T follicular helper cell (primary cell): ENCODE data around the gene EHMT1.
"Not testable (repeated sequence)": the region's sequence is repeated elsewhere in the genome, so short reads cannot be mapped to it uniquely, and the experiment has no call there.

Experiments
- DNase-seq: peaks from one replicate; pipeline ENCODE4 v3.0.0-alpha.2; 2020; ENCODE audit warnings: low read depth

EHMT1 gene

GRCh38 chr9:137590469-137591383, 28.1 kb upstream of the EHMT1 start, which contains the start of gene ZMYND19:
Gene ZMYND19 (minus strand): TSS chr9:137590512. CDS start chr9:137590263, 249 bp downstream.
- DNase-seq, result peak; percentile 85

DNA sequence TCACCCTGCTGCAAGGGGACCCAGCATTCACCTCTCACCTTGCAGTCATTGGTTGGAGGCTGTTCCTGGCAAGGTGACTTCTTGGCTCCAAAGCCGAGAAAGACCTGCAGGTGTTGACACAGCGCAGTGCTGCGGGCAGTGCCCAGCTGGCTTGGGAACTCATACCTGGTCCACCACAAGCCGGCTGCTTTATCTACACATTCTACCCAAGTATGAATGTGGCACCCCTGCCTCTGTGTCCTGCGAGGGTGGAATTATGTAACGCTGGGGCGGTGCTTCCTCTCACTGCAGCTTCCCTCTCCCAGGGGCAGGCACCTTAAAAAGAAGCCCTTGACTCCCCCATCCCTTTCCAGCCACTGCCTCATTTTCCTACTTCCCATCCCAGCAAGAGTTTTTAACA, 26.0 kb upstream of the EHMT1 start:
- DNase-seq, result no peak

DNA sequence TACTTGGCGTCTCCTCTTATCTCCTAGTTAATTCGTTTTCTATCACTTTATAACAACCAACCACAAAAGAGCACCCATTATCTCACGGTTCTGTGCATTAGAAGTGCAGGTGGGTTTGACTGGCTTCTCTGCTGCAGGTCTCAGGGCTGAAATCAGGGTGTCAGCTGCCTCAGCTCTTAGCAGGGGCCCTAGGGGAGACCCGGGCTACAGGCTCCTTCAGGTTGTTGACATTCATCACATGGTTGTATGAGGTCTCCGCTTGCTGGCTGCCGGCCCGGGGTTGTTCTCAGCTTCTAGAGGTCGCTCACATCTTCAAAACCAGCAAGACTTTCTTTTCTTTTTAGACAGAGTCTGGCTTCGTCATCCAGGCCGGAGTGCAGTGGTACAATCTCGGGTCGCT, 25.6 kb upstream of the EHMT1 start:
- DNase-seq, result no peak

GRCh38 chr9:137596577-137596976, 22.2 kb upstream of the EHMT1 start:
- not testable (repeated sequence) for DNase-seq

GRCh38 chr9:137598943-137599342, 19.9 kb upstream of the EHMT1 start:
- no peak for DNase-seq

DNA sequence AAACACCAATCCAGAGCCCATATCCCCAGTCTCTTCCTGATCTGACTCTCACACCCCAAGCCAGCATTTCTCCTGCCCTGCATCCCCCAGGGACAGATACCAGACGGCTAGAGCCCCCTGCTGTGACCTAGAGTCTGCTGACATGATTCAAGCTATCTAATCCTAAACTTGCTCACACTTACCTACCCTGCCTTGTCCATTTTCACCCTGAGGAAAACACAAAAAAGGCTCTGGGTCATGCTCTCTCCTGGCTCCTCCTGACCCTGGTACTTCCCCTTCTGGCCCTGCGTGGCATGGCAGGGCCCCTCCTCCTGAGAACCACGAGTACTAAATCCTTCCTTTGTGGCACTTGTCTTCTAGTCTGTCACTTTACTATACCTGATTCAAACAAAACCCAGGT, 16.1 kb upstream of the EHMT1 start:
- no peak for DNase-seq

DNA sequence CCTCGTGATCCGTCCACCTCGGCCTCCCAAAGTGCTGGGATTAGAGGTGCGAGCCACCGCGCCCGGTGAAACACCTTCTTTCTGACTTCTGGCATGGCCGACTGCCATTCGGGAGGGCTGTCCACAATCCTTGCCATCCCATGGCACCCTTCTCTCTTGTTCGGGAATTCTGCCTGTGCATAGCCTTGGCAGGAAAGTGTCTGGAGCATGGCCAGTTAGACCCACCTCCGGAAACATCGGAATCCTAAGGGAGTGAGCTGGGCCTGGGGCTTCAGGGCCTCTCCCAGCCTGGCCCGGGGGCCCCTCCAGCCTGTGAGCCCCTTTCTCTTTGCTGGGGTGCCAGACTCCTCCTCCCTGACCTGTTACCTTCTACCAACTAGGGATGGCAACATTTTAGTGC, 14.9 kb upstream of the EHMT1 start:
- no peak for DNase-seq

- no peak for DNase-seq
Measured at GRCh38 chr9:137604345-137605086, 14.3 kb upstream of the EHMT1 start.

GRCh38 chr9:137605121-137606004, 13.4 kb upstream of the EHMT1 start, which contains the start of gene ARRDC1:
Gene ARRDC1 (plus strand): TSS chr9:137605686. CDS start chr9:137605718, 32 bp downstream.
- DNase-seq, result peak; percentile 90

DNA sequence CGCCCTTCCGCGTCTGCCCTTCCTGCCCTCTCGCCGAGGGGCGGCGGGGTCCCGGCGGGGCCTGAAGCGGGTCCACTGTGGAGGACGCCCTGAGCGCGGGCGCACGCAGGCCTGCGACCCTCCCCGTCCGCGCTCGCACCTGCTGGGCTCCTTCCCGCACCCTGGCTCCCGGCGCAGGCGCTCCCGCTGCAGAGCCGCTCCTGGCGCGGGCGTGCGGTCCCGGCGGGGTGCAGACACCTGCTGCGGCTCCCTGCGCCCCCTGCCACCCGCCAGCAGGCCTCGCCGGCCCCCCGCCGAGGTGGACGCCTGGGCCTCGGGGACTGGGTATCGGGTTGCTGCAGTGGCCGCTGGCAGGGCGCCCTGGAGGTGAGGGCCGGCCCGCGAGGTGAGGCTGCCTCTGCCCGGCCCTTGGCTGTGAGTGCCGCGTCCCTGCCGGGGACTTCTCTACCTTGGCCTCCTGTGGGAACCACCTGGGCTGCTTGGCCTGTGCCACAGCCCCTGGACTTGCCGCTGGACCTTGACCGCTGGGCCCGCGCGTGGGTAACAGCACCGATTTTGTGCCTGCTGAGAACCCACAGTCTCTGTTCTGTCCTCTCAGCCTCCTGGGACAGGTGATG, 12.7 kb upstream of the EHMT1 start:
- no peak for DNase-seq

GRCh38 chr9:137606734-137607138, 12.1 kb upstream of the EHMT1 start:
- no peak for DNase-seq

- no peak for DNase-seq
Measured at GRCh38 chr9:137607141-137607857, 11.5 kb upstream of the EHMT1 start.

- DNase-seq, result no peak
Measured at GRCh38 chr9:137610944-137611343, 7.9 kb upstream of the EHMT1 start.

DNA sequence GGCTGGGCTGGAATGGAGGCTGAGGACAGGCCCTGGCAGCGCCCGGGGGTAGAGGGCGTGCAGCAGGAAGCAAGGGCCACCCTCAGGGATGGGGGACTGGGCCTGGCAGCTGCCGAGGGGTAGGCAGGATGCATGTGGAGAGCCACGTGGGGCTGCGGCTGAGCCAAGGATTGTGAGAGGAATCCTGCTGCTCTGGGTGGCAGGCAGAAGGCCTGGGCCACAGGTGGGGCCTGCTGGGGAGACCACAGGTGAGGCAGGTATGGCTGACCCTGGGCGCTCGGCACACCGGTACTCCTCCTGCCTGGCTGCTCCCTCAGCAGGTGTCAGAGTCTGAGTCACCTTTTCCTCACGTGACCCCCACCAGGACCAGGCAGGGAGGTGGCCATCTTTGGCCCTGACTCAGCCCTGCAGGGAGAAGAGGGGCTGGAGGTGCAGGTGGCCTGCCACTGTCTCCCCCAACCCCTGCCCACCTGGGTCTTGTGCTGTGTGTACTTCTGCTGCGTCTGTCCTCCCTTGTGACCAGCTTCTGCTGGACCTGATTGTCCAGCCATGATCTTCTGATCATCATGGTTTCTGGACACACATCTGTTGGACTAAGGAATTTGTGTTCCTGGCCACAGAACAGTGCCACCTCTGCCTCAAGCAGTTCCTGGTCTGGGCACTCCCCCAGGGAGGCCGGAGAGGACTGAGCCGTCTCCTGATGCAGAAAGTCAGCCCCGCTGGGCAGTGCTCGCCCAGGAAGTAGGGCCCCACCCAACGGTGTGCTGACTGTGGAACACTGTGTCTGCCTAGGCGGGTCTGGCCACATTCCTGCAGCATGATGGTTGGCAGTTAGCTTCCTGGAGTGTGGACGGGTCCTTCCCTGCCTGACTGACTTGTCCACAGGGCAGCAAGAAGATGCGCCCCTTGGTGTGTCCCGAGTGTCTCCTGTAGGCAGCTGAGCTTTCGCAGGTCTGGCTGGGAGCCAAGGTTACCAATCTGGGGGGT, 6.9 kb upstream of the EHMT1 start:
- no peak for DNase-seq

DNA sequence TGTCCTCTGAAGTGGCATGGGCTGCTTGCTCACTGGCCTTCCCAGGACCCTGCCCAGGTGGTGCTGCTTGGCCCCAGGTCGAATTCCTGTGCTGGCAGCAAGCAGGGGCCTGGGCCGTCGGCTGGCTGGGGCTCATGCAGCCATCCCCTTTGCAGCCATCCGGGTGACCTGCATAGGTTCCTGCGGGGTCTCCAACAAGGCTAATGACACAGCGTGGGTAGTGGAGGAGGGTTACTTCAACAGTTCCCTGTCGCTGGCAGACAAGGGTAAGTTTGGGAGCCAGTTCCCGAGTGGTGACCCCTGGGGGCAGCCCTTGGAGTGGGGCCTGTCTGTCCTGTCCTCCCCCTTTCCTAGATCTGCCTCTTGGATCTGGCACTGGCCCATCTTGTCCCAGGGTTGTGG, 6.1 kb upstream of the EHMT1 start:
- DNase-seq, result no peak

DNA sequence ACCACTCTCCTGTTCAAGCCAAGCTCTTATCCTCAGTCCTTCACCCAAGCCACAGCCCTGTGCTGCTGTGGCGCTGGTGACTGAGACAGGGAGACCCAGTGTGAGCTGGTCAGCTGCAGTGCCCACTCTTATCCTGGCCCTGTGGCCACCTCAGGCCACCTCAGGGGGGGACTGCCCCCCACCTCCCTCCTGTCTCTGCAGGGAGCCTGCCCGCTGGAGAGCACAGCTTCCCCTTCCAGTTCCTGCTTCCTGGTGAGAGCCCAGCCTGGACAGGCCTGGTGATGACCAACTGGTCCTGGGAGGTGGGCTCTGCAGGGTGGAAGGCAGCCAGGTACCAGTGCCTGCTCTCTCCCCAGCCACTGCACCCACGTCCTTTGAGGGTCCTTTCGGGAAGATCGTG, 5.5 kb upstream of the EHMT1 start:
- no peak for DNase-seq

- DNase-seq, result no peak
Measured at GRCh38 chr9:137613738-137614523, 4.9 kb upstream of the EHMT1 start.

GRCh38 chr9:137614631-137615386, 4.0 kb upstream of the EHMT1 start:
- DNase-seq, result no peak
